Colon (tissue), 2 donors: Measurements from ENCODE around the gene PRSS58.

Experiments used
- FAIRE-seq: peaks from 2 replicates; lab custom pipeline; 2012; peaks lifted over from hg19 to GRCh38; lab: Jason Lieb, UNC
- donor health status: control.
- donor health status: control.

PRSS58 gene

DNA sequence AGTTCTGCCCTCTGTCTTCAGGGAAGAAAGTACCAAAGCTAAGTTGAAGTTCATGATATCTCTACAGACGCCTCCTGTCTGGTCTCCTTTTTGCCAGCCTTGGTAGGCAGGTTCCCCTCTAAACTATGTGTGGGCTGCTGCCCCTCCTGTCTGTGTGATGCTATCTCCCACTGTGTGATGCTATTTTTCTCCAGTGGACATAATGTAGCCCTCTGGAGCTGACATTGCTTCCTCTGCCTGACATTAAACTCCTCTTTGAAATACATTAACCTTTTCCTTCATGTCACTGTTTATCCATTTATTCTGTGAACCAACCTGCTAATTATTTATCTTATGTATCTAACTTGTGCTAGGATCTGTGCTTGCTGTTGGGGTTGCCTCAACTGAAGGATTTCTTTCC, at the start of gene PRSS58:
Gene PRSS58 (minus strand): TSS at position 101 of the 400 bp plus-strand sequence. CDS start 351 bp downstream, outside the sequence.
- no peak for FAIRE-seq

DNA sequence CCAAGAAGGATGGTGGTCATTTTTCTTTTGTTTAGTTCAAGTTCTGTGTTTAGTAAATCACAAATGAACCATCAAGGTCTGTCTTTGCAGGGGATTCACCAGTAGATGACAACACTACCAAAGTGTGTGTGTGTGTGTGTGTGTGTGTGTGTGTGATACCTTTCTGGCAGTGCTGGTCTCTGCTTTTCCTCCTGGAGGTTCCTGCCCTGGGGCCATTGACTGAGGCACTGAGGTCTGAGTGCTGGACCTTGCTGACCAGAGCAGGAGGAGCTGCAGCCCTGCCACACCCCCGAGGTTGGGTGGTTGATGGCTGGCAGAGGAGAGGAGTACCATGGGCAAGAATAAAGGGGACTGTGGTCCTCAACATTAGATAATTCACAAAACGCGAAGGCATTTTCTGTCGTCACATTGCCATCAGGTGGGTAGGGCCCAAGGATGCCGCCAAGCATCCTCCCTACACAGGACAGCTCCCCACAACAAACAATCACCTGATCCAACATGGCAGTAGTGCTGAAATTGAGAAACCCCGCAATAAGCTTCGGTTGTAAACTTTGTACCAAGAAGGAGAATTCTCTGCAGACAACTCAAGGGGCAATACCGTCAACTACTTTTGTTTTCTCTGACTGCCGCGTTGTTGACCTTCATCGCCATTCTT, 49.5 kb upstream of the PRSS58 start:
- FAIRE-seq, result no peak

- no peak for FAIRE-seq
These were observed 45.8 kb upstream of the PRSS58 start for GRCh38 chr7:142303650-142304049.

DNA sequence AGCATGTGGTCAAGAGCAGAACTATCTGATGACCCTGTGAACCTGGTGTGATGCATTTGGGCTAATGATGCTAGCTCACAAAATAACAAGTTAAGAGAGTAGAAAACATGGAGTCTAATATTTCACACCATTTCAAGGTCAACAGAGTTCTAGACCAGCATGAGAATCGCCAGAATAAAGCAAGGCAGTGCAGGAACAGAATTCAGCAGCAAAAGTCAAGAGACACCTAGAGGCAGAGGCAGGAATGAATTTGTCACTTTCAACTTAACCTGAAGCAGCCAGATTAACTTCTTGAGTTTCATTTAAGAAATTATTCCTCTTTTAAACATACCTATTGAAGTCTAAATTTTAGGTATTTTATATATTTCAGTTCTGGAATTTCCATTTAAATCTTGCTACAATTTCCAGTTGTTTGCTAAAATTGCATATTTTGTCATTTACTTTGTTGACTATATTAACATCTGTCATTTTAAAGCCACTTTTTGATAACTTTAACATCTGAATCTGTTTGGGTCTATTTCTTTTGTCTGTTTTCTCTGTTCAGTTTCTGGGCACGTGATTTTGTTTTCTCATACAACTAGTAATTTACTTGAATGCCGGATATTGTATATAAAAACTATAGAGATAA, 44.2 kb upstream of the PRSS58 start:
- no peak for FAIRE-seq

GRCh38 chr7:142301299-142301698, 43.4 kb upstream of the PRSS58 start:
- FAIRE-seq, result no peak

- FAIRE-seq, result no peak
These were observed 42.8 kb upstream of the PRSS58 start for GRCh38 chr7:142300689-142301088.

DNA sequence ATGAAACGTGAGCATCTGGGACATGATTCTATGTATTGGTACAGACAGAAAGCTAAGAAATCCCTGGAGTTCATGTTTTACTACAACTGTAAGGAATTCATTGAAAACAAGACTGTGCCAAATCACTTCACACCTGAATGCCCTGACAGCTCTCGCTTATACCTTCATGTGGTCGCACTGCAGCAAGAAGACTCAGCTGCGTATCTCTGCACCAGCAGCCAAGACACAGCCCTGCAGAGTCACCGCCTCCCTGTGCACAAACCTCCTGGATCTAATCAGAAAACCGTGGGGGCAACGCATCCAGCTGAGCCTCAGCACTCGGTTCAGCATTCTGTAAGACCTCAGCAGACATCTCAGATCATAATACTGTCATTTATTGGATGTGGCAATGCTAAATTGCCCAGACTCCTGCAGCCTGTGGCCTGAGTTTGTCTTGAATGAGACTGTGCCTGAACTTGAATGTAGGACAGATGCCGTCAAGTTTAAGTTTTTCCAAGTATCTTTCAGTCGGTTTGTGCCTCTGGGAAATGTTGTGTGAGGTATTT, 41.5 kb upstream of the PRSS58 start:
- FAIRE-seq, result no peak

DNA sequence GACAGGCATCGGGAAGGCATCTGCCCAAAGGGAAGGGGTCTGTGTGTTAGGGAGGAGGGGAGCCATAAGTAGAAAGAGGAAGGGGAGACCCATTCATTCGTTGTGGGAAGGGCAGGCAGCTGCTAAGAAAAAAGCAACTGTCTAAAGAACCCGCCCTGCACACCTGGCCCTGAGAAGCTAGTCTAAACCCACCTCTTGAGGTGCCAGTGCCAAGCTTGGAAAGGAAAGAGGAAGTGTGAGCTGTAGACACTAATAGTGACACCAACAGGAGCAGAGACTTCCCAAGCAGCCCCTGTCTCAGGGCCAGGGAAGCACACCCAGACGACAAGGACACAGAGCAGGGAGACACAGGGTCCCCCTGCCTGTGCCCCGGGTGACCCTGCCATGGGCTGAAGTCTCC, 40.8 kb upstream of the PRSS58 start:
- no peak for FAIRE-seq

GRCh38 chr7:142298009-142298408, 40.2 kb upstream of the PRSS58 start:
- FAIRE-seq, result no peak

DNA sequence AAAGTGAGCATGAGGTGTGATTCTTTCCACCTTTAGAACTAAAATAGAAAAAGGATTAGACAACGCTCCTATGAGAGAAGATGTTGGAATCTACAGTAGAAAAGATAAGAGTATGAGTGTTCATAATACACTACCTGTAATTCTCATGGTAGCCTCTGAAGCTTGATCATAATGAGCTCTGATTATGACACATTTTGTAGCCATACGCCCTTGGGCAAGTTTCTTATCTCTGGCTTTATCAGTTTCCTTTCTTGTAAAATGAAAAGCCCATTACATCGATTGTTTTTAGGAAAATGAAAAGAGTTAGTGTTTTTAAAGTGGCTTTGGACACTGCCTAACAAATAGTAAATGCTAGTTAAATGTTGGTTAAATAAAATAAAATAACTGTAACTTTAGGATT, 22.4 kb upstream of the PRSS58 start:
- no peak for FAIRE-seq

GRCh38 chr7:142279601-142280000, 21.7 kb upstream of the PRSS58 start:
- no peak for FAIRE-seq

DNA sequence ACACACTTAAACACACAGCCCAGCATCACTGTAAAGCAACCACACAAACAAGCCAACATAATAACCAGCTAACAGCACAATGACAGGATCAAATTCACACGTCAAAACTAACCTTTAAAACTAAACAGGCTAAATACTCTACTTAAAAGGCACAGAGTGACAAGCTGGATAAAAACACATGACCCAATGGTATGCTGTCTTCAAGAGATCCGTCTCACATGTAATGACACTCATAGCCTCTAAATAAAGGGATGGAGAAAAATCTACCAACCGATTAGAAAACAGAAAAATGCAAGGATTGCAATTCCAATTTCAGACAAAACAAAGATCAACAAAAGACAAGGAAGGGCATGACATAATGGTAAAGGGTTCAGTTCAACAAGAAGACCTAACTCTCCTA, 17.2 kb upstream of the PRSS58 start:
- FAIRE-seq, result no peak

- no peak for FAIRE-seq
These were observed 15.0 kb upstream of the PRSS58 start for GRCh38 chr7:142272841-142273240.

DNA sequence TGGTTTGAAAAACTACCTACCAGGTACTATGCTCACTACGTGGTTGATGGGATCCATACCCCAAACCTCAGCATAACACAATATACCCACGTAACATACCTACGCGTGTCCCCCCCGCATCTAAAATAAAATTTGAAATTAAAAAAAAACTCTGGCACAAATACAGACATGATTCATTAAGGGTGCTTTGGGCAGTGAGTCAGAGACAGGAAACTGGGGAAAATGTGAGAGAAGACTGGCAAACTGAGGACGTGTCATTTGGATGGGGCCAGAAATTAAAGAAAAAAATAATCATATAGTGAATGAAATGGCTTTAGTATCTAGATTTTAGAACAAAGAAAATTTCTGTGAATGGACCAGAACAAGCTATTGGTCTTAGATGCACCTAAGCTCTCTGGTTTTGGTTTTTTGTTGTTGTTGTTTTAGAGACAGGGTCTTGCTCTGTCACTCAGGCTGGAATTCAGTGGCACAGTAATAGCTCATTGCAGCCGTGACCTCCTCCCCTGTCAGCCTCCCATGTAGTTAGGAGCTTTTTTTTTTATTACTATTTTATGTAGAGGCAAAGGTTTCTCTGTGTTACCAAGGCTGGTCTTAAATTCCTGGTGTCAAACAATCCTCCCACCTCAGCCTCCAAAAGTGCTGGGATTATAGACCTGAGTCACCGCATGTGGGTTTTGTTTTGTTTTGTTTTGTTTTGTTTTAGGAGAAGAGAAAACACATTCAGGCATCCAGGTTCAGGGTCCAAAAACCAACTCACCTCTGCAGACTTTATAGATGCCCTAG, 5.9 kb upstream of the PRSS58 start:
- no peak for FAIRE-seq

GRCh38 chr7:142250705-142251104, 7.2 kb downstream of the PRSS58 start:
- FAIRE-seq, result no peak

GRCh38 chr7:142249918-142250317, 7.9 kb downstream of the PRSS58 start:
- FAIRE-seq, result no peak

- FAIRE-seq, result no peak
These were observed 9.4 kb downstream of the PRSS58 start for GRCh38 chr7:142248166-142249160.

- no peak for FAIRE-seq
These were observed 14.0 kb downstream of the PRSS58 start for GRCh38 chr7:142243823-142244222.

DNA sequence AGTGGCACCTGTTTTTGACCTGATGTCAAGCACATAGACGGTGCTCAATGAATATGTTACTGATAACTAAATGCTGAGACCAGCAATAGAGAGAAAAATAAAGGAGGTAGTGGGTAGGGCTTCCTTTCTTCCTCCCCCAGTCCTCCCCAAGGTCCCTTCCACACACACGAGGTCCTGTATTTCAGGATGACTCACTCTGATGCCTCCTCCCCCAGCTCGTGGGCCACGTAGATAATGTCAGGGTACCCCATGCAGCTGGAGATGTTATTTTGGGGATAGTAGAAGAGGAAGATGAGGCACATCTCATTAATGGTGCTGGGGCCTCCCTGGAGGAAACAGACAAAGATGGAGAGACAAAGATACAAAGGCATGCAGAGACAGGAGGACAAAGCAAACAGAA, 17.3 kb downstream of the PRSS58 start:
- no peak for FAIRE-seq

DNA sequence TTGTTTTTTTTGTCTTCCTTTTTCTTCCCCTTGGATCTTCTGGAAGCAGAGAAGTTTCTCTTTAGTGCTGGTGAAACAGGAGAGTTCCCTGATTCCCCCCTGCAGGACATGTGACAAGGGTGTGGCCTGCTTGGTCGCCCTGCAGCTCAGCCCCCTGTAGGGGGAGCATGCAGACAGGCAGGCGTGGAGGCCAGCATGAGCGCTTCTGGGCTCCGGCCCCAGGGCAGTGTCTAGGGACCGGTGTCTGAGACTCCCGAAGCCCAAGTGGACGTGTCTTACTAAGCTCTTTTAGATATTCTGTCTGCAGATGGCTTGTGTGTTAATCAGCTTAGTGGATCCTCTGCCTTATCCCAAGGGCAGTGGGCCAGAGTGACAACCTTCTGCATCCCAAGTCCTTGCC, 26.1 kb downstream of the PRSS58 start:
- no peak for FAIRE-seq

GRCh38 chr7:142228537-142229104, 29.2 kb downstream of the PRSS58 start:
- FAIRE-seq, result no peak
